Stomach smooth muscle (tissue), 2 donors: ENCODE data around the gene C9orf57.
"Not testable (repeated sequence)": the region's sequence is repeated elsewhere in the genome, so short reads cannot be mapped to it uniquely, and the experiment has no call there.

Experiments used
- H3K27ac ChIP-seq: one replicate; pipeline ENCODE4 v1.7.0; 2013; ENCODE audit warnings: mild to moderate bottlenecking, low read length, inconsistent platforms
- H3K27me3 ChIP-seq, 2 donors: one replicate each; pipeline ENCODE4 v1.7.0; 2013; ENCODE audit warnings: low read length in 2 of 2; ENCODE audit not compliant: insufficient read depth in 2 of 2, control insufficient read depth in 1 of 2
- H3K36me3 ChIP-seq, 2 donors: one replicate each; pipeline ENCODE4 v1.7.0; 2013; ENCODE audit warnings: low read length in 2 of 2; ENCODE audit not compliant: control insufficient read depth in 2 of 2, insufficient read depth in 2 of 2
- H3K4me1 ChIP-seq: one replicate; pipeline ENCODE4 v1.7.0; 2013; ENCODE audit warnings: low read length; ENCODE audit not compliant: control insufficient read depth, insufficient read depth
- H3K4me3 ChIP-seq, 2 donors: one replicate each; pipeline ENCODE4 v1.7.0; 2013; ENCODE audit warnings: low read length in 2 of 2
- H3K9ac ChIP-seq, 2 donors: one replicate each; pipeline ENCODE4 v1.7.0; 2013; ENCODE audit warnings: low read length in 2 of 2, mild to moderate bottlenecking in 1 of 2
- H3K9me3 ChIP-seq, 2 donors: one replicate each; pipeline ENCODE4 v1.7.0; 2013; ENCODE audit warnings: low read length in 2 of 2; ENCODE audit not compliant: control insufficient read depth in 2 of 2
- donor health status: healthy.
- donor health status: Pancreatic carcinoma.

Gene C9orf57

DNA sequence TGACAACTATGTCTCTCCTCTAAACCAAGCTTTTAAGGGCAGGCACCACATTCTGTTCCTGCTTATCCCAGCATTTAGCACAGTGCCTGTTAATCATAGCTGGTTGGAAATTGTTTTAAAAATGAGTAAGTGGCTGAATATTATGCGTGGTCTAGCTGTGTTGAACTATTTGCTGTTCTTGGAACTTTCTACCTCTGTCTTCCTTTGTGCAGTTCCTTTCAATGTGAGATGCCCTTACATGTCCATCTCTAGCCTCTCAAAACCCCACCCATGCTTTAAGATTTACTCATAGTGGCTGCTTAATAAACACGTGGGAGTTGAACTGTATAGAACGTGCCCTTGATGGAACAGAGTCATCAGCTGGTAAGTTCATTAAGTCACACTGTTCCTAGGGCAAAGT is 34.5 kb downstream of the C9orf57 start:
- Histone ChIP-seq H3K27me3 (no peaks in the 10 kb centered on the region), H3K9me3 (no peaks in the 10 kb centered on the region), H3K4me3 (no peak overlapping the region), H3K9ac (no peak overlapping the region), H3K4me1 (peaks cover 2% of the 10 kb centered on the region), H3K36me3 (no peaks in the 10 kb centered on the region), H3K27ac (no peak overlapping the region)

DNA sequence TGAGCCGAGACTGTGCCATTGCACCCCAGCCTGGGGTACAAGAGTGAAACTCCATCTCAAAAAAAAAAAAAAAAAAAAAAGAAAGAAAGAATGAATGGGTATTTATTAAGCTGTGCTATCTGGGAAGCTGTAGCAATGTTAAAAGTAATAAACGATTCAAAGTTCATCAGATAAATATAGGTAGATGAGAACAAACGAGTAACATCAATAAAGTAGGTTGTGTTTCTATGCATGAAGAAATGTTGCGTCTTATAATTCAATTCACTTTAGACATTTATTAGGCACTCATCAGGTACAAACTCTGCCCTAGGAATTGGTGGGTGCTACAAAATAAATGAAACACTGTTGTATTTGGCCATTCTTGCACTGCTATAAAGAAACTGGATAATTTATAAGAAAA is 36.8 kb downstream of the C9orf57 start:
- H3K27ac ChIP-seq = no peak overlapping the region
- H3K4me1 ChIP-seq = peaks cover 2% of the 10 kb centered on the region
- no peak overlapping the region for H3K4me3 ChIP-seq
- H3K36me3 ChIP-seq = no peaks in the 10 kb centered on the region
- H3K9ac ChIP-seq = no peak overlapping the region
- H3K27me3 ChIP-seq = no peaks in the 10 kb centered on the region
- H3K9me3 ChIP-seq = no peaks in the 10 kb centered on the region

DNA sequence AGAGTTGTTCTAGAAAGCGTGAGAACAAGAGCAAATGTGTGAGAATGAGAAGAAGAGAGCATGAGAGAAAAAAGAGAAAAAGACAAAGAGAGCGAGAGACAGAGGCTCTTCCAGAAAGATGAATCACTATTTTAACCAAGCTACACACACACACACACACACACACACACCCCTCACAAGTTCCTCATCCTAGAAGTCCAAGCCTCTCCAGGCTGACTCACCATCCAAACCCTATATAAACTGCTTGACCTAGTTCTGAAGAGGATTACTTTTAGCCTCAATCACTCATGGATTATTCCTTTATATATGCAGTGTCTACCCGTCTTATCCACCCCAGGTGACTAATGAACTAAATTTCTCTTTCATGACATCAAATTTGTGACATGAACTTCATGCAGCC is 37.6 kb downstream of the C9orf57 start:
- Histone ChIP-seq H3K36me3 (no peaks in the 10 kb centered on the region), H3K9ac (no peak overlapping the region), H3K4me1 (peaks cover 2% of the 10 kb centered on the region), H3K27me3 (no peaks in the 10 kb centered on the region), H3K9me3 (no peaks in the 10 kb centered on the region), H3K4me3 (no peak overlapping the region), H3K27ac (no peak overlapping the region)

DNA sequence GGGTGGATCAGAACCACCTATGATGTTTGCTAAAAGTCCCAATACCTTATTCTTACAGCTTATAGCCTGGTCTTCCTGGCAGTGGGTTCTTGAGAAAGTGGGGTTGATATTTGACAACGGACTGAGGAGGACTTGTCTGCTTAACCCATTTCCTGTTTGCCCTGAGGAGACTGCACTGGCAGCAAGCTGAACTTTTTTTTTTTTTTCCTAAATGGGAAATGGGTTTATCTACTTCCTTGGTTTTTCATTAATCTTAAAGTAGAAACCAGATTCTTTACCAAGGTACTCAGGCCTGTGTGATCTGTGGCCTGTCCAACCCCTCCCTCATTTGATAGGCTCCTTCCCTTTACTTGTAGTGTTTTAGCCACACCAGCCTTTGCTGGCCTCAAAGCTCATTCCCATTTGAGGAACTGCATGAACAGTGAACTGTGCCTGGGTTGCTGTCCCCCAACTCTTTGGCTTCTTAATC is 47.1 kb downstream of the C9orf57 start:
- no peaks in the 10 kb centered on the region for H3K36me3 ChIP-seq
- no peak overlapping the region for H3K9ac ChIP-seq
- no peaks in the 10 kb centered on the region for H3K4me1 ChIP-seq
- no peak overlapping the region for H3K4me3 ChIP-seq
- H3K27ac ChIP-seq = no peak overlapping the region
- H3K27me3 ChIP-seq = no peaks in the 10 kb centered on the region
- H3K9me3 ChIP-seq = no peaks in the 10 kb centered on the region

DNA sequence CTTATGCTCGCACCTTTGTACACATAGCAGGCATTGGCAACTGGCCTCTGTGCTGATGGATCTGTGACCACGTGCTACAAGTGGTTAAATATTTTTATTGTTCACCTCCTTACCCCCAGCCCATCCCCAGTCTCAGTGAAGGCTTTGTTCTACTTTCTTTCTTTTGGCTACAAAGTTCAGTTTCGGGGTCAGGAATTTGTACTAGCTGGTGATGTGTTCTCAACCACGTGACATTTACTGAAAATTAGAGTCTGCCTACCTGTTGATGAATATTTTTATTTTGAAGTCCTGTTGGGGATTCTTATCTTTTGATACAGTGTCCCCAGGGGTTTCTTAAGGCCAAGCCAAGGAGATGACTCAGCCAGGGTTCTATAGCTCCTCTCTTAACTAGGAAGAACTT is 47.8 kb downstream of the C9orf57 start:
- no peaks in the 10 kb centered on the region for H3K4me1 ChIP-seq
- no peaks in the 10 kb centered on the region for H3K36me3 ChIP-seq
- no peaks in the 10 kb centered on the region for H3K27me3 ChIP-seq
- no peak overlapping the region for H3K27ac ChIP-seq
- no peak overlapping the region for H3K4me3 ChIP-seq
- no peak overlapping the region for H3K9ac ChIP-seq
- H3K9me3 ChIP-seq = no peaks in the 10 kb centered on the region

DNA sequence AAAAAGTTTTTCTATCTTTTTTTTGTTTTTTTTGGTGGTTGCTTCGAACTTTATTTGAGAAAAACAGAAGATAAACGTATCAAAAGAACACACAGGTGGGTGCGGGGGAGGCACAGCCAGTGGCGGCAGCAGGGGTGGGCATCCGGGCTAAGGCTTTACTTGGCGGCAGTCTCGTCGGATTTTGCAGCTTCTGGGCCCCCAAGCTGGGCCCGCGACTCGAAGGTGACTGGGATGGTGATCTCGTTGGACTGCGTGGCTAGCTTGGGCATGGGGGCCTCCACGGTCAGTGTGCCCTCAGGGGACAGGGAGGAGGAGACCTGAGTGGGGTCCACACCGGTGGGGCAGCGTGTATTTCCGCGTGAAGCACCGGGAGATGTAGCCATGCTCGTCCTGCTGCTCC is 52.7 kb downstream of the C9orf57 start:
- H3K9ac ChIP-seq, H3K4me1 ChIP-seq, H3K4me3 ChIP-seq, H3K27me3 ChIP-seq, H3K36me3 ChIP-seq, H3K27ac ChIP-seq, H3K9me3 ChIP-seq: not testable (repeated sequence)

DNA sequence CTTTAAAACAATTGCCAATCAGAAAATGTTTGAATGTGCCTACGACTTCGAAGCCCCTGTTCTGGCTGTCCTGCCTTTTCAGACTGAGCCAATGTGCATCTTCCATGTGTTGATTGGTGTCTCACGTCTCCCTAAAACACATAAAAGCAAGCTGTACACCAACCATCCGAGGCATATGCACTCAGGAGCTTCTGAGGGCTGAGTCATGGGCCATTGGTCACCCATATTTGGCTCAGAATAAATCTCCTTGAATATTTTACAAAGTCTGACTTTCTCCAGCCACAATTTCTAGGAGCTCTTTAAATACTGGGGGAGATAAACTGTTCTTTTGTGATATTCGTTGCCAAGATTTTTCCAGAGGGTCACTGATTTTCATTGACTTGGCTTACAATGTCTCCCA is 53.9 kb downstream of the C9orf57 start:
- Histone ChIP-seq H3K36me3 (no peaks in the 10 kb centered on the region), H3K27ac (no peak overlapping the region), H3K4me1 (no peaks in the 10 kb centered on the region), H3K9ac (no peak overlapping the region), H3K4me3 (no peak overlapping the region), H3K27me3 (no peaks in the 10 kb centered on the region), H3K9me3 (peaks cover 0 to 2% of the 10 kb centered on the region in 2 donors)

DNA sequence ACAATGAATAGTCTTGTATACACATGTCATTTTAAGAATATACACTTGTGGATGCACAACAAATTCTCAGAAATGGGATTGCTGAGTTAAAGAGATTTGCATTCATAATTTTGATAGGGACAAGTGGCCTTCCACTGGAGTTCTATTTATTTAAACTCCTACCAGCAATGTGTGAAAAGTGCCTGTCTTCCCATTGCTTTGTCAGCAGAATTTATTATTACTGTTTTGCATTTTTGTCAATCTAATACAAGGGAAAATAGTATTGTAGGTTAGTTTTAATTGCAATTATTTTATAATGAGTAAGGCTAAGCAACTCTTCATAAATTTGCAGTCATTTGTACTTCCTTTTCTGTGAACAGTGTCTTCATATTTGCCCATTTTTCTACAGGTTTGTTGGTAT is 55.0 kb downstream of the C9orf57 start:
- no peak overlapping the region for H3K27ac ChIP-seq
- H3K36me3 ChIP-seq = no peaks in the 10 kb centered on the region
- peaks cover 0 to 9% of the 10 kb centered on the region in 2 donors for H3K9me3 ChIP-seq
- H3K4me1 ChIP-seq = no peaks in the 10 kb centered on the region
- H3K4me3 ChIP-seq = no peak overlapping the region
- no peak overlapping the region for H3K9ac ChIP-seq
- H3K27me3 ChIP-seq = no peaks in the 10 kb centered on the region
